Hepatocyte (in vitro differentiated cells): ENCODE measurements around the gene RHOT2.
"Not testable (repeated sequence)": the region's sequence is repeated elsewhere in the genome, so short reads cannot be mapped to it uniquely, and the experiment has no call there.

Experiments used
- CTCF ChIP-seq: fragments of 200-600 bp; sonication (generic); IDR thresholded peaks from 2 replicates; pipeline ENCODE4 v1.5.1; 2016; ENCODE audit warnings: antibody characterized with exemption, mild to moderate bottlenecking; ENCODE audit not compliant: poor library complexity
- EZH2 ChIP-seq: fragments of 200-600 bp; sonication (generic); IDR thresholded peaks from 2 replicates; pipeline ENCODE4 v1.6.1; 2016; ENCODE audit warnings: antibody characterized with exemption, mild to moderate bottlenecking, borderline replicate concordance

GRCh38 chr16:691242-691641 is 23.3 kb downstream of the RHOT2 start:
- TF ChIP-seq CTCF, EZH2: not testable (repeated sequence)
